Gastroesophageal sphincter (tissue), 3 donors: ENCODE data around the gene GALNS.

Experiments used
- EP300 ChIP-seq: sonication (generic); formaldehyde crosslinking; IDR thresholded peaks from one replicate; pipeline ENCODE4 v1.6.1; 2017; ENCODE audit warnings: antibody characterized with exemption, mild to moderate bottlenecking
- POLR2A ChIP-seq, 2 donors: fragments of 450-650 bp; IDR thresholded peaks; one replicate each; pipeline ENCODE4 v1.6.1; 2017; ENCODE audit warnings: antibody characterized with exemption in 2 of 2, mild to moderate bottlenecking in 2 of 2, moderate library complexity in 1 of 2
- POLR2AphosphoS5 ChIP-seq: sonication (generic); formaldehyde crosslinking; IDR thresholded peaks from one replicate; pipeline ENCODE4 v1.6.1; 2017; ENCODE audit warnings: antibody characterized with exemption
- TF ChIP-seq, protein P1 (sequence below), 4 experiments: fragments of 200-600 bp in 2 of 4; fragments of 450-650 bp in 2 of 4; sonication (generic) in 1 of 4; IDR thresholded peaks; one replicate each; pipeline ENCODE4 v1.5.1; 2017 to 2019; ENCODE audit warnings: antibody characterized with exemption in 4 of 4, mild to moderate bottlenecking in 2 of 4, moderate library complexity in 2 of 4

- TF ChIP-seq, protein P1, sequence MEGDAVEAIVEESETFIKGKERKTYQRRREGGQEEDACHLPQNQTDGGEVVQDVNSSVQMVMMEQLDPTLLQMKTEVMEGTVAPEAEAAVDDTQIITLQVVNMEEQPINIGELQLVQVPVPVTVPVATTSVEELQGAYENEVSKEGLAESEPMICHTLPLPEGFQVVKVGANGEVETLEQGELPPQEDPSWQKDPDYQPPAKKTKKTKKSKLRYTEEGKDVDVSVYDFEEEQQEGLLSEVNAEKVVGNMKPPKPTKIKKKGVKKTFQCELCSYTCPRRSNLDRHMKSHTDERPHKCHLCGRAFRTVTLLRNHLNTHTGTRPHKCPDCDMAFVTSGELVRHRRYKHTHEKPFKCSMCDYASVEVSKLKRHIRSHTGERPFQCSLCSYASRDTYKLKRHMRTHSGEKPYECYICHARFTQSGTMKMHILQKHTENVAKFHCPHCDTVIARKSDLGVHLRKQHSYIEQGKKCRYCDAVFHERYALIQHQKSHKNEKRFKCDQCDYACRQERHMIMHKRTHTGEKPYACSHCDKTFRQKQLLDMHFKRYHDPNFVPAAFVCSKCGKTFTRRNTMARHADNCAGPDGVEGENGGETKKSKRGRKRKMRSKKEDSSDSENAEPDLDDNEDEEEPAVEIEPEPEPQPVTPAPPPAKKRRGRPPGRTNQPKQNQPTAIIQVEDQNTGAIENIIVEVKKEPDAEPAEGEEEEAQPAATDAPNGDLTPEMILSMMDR (IDR thresholded peaks at IDR 0.05), result no peak
- TF ChIP-seq EP300 (no peak), POLR2A (IDR thresholded peaks at IDR 0.05) (no peak), POLR2AphosphoS5 (no peak)
Measured at GRCh38 chr16:88840600-88841215, 16.0 kb downstream of the GALNS start.
